Measurements from ENCODE around the gene FAM3A. TPM values are rescaled to one million over a fixed set of nuclear protein-coding genes. Genes with fewer than 3 reads are reported as not detected.
"Not testable (repeated sequence)": the region's sequence is repeated elsewhere in the genome, so short reads cannot be mapped to it uniquely, and the experiment has no call there.

The FAM3A gene
- total and polyA plus RNA-seq, 10 donors = 29.1 to 54.5 (median 35.0) TPM

- 23 to 60% (median 43%) methylated on average over 1 to 12 of the region's 12 CpGs for WGBS, 5 donors
- Histone ChIP-seq H3K9me3 (no peaks in the 10 kb centered on the region), H3K27ac (peak overlapping the region; percentile 48 to 97 (median 82)), H3K4me3 (peak overlapping the region in 4 of 8 donors; percentile 13 to 58 (median 19)), H3K36me3 (peaks cover 0 to 35% (median 0%) of the 10 kb centered on the region in 6 donors), H3K4me1 (peaks cover 3 to 66% (median 43%) of the 10 kb centered on the region in 6 donors), H3K27me3 (replicated peaks in 1 of 7) (no peaks in the 10 kb centered on the region)
- DNase-seq = peak; percentile 88
- intact Hi-C loops (cut with DNase I; ENCODE audit: low total_unique reads) = no loop called here
- TF ChIP-seq CTCF (IDR thresholded peaks at IDR 0.05 in 8 of 11, conservative IDR thresholded peaks at IDR 0.05 in 3 of 11) = no peak
- TF ChIP-seq POLR2AphosphoS5 (IDR thresholded peaks at IDR 0.05) = peak in 1 of 3 donors; percentile 46
- TF ChIP-seq POLR2A (IDR thresholded peaks at IDR 0.05) = no peak
Observed at GRCh38 chrX:154541896-154542722, 26.1 kb upstream of the FAM3A start.

GRCh38 chrX:154541589-154541895 lies 25.5 kb upstream of the FAM3A start:
- no peak for DNase-seq
- Histone ChIP-seq H3K27ac (peak overlapping the region in 7 of 8 donors; percentile 67 to 97 (median 85)), H3K4me1 (peaks cover 3 to 66% (median 43%) of the 10 kb centered on the region in 6 donors), H3K36me3 (peaks cover 0 to 35% (median 0%) of the 10 kb centered on the region in 6 donors), H3K9me3 (no peaks in the 10 kb centered on the region), H3K4me3 (peak overlapping the region in 1 of 8 donors; percentile 58), H3K27me3 (replicated peaks in 1 of 7) (no peaks in the 10 kb centered on the region)
- TF ChIP-seq POLR2AphosphoS5 (IDR thresholded peaks at IDR 0.05) (no peak), POLR2A (IDR thresholded peaks at IDR 0.05) (no peak), CTCF (IDR thresholded peaks at IDR 0.05 in 8 of 11, conservative IDR thresholded peaks at IDR 0.05 in 3 of 11) (no peak)
- intact Hi-C loops (cut with DNase I; ENCODE audit: low total_unique reads) = no loop called here
- 51 to 68% (median 59%) methylated on average over 4 to 5 of the region's 5 CpGs for WGBS, 5 donors

- Histone ChIP-seq H3K36me3 (peaks cover 0 to 36% (median 0%) of the 10 kb centered on the region in 6 donors), H3K4me1 (peaks cover 3 to 62% (median 40%) of the 10 kb centered on the region in 6 donors), H3K27me3 (replicated peaks in 1 of 7) (no peaks in the 10 kb centered on the region), H3K27ac (peak overlapping the region in 6 of 8 donors; percentile 75 to 97 (median 88)), H3K4me3 (peak overlapping the region in 1 of 8 donors; percentile 58), H3K9me3 (no peaks in the 10 kb centered on the region)
- peak; percentile 77 for DNase-seq
- 78 to 97% (median 90%) methylated on average over 4 to 19 of the region's 19 CpGs for WGBS, 5 donors
- intact Hi-C loops (cut with DNase I; ENCODE audit: low total_unique reads) = no loop called here
- TF ChIP-seq POLR2AphosphoS5 (IDR thresholded peaks at IDR 0.05) = no peak
- TF ChIP-seq POLR2A (IDR thresholded peaks at IDR 0.05) = no peak
- TF ChIP-seq CTCF (IDR thresholded peaks at IDR 0.05 in 8 of 11, conservative IDR thresholded peaks at IDR 0.05 in 3 of 11) = no peak
Observed at GRCh38 chrX:154540897-154541535, 25.0 kb upstream of the FAM3A start.

GRCh38 chrX:154540365-154540764 lies 24.3 kb upstream of the FAM3A start:
- H3K9me3 ChIP-seq; intact Hi-C loops (cut with DNase I; ENCODE audit: low total_unique reads); H3K27me3 ChIP-seq (replicated peaks in 1 of 7); H3K4me3 ChIP-seq; DNase-seq: not testable (repeated sequence)
- Histone ChIP-seq H3K36me3 (peaks cover 0 to 37% (median 0%) of the 10 kb centered on the region in 6 donors), H3K4me1 (peaks cover 3 to 58% (median 33%) of the 10 kb centered on the region in 6 donors), H3K27ac (peak overlapping the region in 3 of 8 donors; percentile 91 to 97 (median 94))
- WGBS, 5 donors = 66 to 93% (median 72%) methylated on average over 7 of the region's 7 CpGs

Data from spleen (tissue), 11 donors.